Dendritic cell treated with granulocyte-macrophage colony-stimulating factor and Interleukin-4, amounts not matched to agents 40 ng/mL and 50 ng/mL, for 4 days (primary cell): ENCODE measurements around the gene FAM83F.

ENCODE experiments used
- H3K27ac Mint-ChIP-seq: one replicate; pipeline ENCODE4 v1.8.0; 2022; ENCODE audit warnings: mild to moderate bottlenecking, mixed read lengths
- H3K27me3 Mint-ChIP-seq: one replicate; pipeline ENCODE4 v1.8.0; 2022; ENCODE audit warnings: mild to moderate bottlenecking, mixed read lengths
- H3K36me3 Mint-ChIP-seq: one replicate; pipeline ENCODE4 v1.8.0; 2022; ENCODE audit warnings: low read depth, mixed read lengths
- H3K4me1 Mint-ChIP-seq: one replicate; pipeline ENCODE4 v1.8.0; 2022; ENCODE audit warnings: low read depth, mixed read lengths
- H3K4me3 Mint-ChIP-seq: one replicate; pipeline ENCODE4 v1.8.0; 2022; ENCODE audit warnings: mild to moderate bottlenecking, moderate library complexity, mixed read lengths
- H3K9me3 Mint-ChIP-seq: one replicate; pipeline ENCODE4 v1.8.0; 2022; ENCODE audit warnings: mixed read lengths
- intact Hi-C: fragments of 100-400 bp; cut with micrococcal nuclease; formaldehyde crosslinking; loops from one replicate; pipeline ENCODE4 v1.15.0; 2022

The FAM83F gene

DNA sequence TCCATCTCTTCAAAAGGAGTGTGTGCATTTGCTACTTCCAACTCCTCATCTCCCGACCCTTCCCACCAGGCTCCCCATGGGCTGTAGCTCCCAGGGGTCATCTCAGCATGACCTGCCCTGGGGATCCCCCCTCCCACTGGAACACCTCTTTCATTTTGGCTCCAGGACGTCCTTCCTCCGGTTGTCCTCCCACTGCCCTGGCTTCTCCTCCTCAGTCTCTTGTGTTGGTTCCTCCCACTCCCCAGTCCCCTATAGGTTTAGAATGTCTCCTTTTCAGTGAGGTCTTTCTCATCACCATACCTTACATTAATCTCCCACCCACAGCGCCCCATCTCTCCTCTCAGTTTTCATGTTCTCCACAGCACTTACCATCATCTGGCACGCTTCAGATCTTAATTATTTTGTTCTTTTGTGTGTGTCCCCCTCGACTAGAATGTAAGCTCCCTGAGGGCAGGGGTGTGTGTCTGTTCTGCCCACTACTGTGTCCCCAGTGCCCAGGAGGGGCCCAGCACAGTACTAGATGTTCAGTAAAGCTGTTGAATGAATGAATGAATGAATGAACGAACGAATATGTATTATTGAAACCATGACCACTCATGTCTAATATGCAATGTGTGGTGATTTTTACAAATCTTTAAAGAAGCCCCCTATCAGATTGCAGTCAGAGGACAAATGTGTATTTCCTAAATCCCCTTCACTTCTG, 36.6 kb upstream of the FAM83F start:
- H3K9me3 Mint-ChIP-seq = no peaks in the 10 kb centered on the region
- intact Hi-C loops = no loop called here
- peaks cover 88% of the 10 kb centered on the region for H3K27me3 Mint-ChIP-seq
- no peak overlapping the region for H3K27ac Mint-ChIP-seq
- H3K4me1 Mint-ChIP-seq = peaks cover 57% of the 10 kb centered on the region
- no peak overlapping the region for H3K4me3 Mint-ChIP-seq
- no peaks in the 10 kb centered on the region for H3K36me3 Mint-ChIP-seq

DNA sequence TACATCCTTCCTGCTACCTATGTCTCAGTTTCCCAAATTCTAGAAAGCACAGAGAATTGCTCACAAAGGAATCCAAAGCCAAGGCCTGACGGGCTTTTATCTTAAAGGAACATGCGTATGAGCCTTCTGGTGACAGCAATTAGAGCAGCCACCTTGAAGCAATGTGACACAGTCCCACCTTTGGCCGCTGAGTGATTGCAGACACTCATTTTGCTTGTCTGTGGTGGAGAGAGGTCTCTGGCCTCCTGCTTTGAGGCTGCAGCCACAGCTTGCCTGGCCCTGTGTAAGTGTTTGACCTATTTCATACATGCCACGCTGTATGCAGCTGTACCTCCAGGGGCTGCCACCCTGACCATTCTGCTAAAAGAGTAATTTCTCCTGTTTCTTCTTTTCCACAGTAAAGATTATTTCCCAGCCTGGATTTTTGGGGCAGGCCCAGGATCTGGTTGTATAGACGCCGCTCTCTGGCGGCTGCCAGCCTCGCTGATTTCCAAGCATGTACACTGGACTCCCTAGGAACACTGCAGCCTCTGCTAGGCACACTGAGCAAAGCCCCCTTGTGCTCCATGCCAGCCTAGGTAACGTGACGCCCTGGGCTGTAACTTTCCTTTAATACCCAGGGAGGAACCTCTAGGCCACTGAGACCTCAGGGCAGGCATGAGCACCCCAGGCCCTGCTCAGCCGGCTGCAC, 35.7 kb upstream of the FAM83F start:
- intact Hi-C loops = no loop called here
- Mint-ChIP-seq H3K27me3 (peaks cover 88% of the 10 kb centered on the region), H3K9me3 (no peaks in the 10 kb centered on the region), H3K36me3 (no peaks in the 10 kb centered on the region), H3K4me1 (peaks cover 57% of the 10 kb centered on the region), H3K27ac (no peak overlapping the region), H3K4me3 (no peak overlapping the region)

DNA sequence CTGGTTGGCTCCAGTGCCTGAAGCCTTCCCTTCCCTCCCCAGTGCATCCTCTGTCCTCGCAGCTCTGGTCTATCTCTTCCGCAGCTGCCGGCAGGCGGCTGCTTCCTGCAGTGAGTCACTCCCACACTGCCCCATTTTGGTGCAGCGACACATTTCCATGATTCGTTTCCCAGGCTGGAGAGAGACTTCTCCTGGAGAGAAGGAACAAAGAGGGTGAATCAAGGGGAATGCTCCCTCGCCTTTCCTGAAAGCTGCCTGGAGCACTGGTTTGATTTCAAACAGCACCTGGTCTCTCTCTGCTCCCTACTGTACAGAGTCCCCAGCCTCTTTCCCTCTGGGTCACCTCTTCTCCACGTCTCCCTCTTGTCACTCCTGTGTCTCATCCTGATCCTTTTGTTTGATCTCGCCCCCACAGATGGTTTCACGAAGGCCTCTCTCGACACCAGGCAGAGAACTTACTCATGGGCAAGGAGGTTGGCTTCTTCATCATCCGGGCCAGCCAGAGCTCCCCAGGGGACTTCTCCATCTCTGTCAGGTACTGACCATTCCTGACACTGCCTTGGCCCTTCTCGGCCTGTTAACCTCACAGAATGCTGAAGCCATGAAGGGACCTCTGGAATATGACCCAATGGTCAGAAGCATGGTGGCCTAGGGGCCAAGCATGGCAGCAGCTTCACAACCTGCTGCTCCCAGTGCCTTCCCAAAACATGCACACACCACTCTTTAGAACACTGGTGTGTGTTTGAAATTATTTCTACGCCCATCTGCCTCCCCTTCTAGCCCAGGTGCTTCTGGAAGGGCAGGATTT, 34.9 kb upstream of the FAM83F start, which contains the start of gene TMA7B:
TSS of gene TMA7B (plus strand) at position 758 of the 808 bp plus-strand sequence. CDS start 3,978 bp downstream, outside the sequence.
- intact Hi-C loops = no loop called here
- Mint-ChIP-seq H3K9me3 (no peaks in the 10 kb centered on the region), H3K27ac (no peak within 1 kb of the TSS), H3K4me3 (no peak within 1 kb of the TSS), H3K36me3 (no peaks in the 10 kb centered on the region), H3K4me1 (peaks cover 57% of the 10 kb centered on the region), H3K27me3 (peaks cover 89% of the 10 kb centered on the region)

DNA sequence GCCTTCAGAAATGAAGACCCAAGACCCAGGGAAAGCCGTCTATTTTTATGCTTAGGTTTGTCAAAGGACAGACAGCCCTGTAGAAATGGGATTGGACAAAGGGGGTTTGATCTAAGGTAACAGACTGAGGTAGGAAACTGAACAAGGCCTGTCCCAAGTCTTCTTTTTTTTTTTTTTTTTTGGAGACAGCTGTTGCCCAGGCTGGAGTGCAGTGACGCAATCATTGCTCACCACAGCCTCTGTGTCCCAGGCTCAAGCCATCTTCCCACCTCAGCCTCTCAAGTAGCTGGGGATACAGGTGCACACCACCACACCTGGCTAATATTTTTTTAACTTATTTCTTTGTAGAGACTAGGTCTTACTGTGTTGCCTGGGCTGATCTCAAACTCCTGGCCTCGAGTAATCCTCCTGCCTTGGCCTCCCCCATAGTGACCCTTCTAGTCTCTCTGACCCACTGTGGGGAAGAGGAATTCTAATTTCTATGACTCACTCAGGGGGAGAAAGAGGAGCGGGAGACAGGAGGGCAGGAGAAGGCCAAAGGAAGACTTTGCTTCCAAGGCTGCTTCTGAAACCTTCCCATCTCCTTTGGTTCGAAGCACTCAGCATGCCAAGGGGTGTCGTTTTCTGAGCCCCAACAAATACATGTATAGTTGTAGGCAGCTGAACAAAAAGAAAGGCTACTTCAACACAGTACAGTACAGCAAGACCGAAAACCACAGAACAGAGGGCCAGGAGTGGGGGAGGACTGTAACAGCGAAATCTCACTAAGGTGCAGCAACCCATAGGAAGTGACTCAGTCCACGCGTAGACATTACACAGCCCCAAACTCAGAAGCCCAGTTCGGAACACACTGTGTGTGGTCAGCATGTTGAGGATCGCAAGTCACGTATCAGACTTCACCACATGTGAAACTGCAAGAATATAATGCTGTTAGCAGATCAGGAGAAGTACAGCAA, 33.7 kb upstream of the FAM83F start:
- Mint-ChIP-seq H3K36me3 (no peaks in the 10 kb centered on the region), H3K4me1 (peaks cover 51% of the 10 kb centered on the region)

DNA sequence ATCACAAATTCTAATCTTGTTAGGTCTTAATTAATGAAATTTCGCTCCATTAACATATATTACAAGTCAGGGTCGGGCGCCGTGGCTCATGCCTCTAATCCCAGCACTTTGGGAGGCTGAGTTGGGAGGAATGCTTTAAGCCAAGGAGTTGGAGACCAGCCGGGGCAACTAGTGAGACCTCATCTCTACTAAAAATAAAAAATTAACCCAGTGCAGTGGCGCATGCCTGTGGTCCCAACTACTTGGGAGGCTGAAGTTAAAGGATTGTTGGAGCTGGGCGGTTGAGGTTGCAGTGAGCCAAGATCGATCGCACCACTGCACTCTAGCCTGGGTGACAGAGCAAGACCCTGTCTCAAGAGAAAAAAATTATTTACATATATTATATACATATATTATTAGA, 32.7 kb upstream of the FAM83F start:
- Mint-ChIP-seq H3K9me3 (no peaks in the 10 kb centered on the region), H3K27ac (no peak overlapping the region), H3K4me1 (peaks cover 46% of the 10 kb centered on the region), H3K36me3 (no peaks in the 10 kb centered on the region), H3K27me3 (peaks cover 96% of the 10 kb centered on the region), H3K4me3 (no peak overlapping the region)
- intact Hi-C loops = no loop called here

More for the DNA sequence above, 33.7 kb upstream of the FAM83F start:
- Mint-ChIP-seq H3K4me3 (no peak overlapping the region), H3K27me3 (peaks cover 89% of the 10 kb centered on the region), H3K27ac (no peak overlapping the region), H3K9me3 (no peaks in the 10 kb centered on the region)
- intact Hi-C loops = no loop called here

DNA sequence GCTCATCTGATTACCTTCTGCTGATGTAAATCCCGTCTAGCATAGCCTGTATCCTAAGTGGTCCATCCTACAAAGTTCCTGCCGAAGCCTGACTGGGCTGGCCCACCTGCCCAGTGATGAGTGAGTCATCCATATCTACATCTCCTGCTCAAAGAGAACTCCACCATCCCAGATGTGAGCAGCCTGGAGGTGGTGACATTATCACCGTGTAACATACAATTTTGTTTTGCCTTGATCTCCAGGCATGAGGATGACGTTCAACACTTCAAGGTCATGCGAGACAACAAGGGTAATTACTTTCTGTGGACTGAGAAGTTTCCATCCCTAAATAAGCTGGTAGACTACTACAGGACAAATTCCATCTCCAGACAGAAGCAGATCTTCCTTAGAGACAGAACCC, 29.0 kb upstream of the FAM83F start:
- intact Hi-C loops = no loop called here
- peaks cover 16% of the 10 kb centered on the region for H3K4me1 Mint-ChIP-seq
- peaks cover 97% of the 10 kb centered on the region for H3K27me3 Mint-ChIP-seq
- H3K9me3 Mint-ChIP-seq = no peaks in the 10 kb centered on the region
- no peak overlapping the region for H3K27ac Mint-ChIP-seq
- no peaks in the 10 kb centered on the region for H3K36me3 Mint-ChIP-seq
- no peak overlapping the region for H3K4me3 Mint-ChIP-seq

DNA sequence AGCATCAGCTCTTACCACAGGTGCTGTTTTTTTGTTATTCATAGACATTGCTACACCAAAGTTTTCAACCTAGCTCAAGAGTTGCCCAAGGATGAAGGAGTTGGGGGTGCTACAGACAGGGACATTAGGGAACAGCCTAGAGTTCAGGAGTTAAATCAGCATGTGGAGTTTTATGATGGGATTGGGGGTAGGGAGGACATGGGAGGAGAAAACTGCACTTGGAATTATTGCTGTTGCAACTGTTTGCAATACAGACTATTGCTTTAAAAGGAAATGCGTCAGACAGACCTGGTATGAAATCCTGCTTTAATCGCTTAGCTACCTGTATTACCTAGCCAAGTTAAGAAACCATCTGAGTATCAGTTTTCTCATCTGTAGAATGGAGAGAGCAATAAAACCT, 28.3 kb upstream of the FAM83F start:
- Mint-ChIP-seq H3K27ac (no peak overlapping the region), H3K9me3 (no peaks in the 10 kb centered on the region), H3K36me3 (no peaks in the 10 kb centered on the region), H3K4me3 (no peak overlapping the region), H3K4me1 (peaks cover 9% of the 10 kb centered on the region), H3K27me3 (peaks cover 96% of the 10 kb centered on the region)
- intact Hi-C loops = no loop called here

DNA sequence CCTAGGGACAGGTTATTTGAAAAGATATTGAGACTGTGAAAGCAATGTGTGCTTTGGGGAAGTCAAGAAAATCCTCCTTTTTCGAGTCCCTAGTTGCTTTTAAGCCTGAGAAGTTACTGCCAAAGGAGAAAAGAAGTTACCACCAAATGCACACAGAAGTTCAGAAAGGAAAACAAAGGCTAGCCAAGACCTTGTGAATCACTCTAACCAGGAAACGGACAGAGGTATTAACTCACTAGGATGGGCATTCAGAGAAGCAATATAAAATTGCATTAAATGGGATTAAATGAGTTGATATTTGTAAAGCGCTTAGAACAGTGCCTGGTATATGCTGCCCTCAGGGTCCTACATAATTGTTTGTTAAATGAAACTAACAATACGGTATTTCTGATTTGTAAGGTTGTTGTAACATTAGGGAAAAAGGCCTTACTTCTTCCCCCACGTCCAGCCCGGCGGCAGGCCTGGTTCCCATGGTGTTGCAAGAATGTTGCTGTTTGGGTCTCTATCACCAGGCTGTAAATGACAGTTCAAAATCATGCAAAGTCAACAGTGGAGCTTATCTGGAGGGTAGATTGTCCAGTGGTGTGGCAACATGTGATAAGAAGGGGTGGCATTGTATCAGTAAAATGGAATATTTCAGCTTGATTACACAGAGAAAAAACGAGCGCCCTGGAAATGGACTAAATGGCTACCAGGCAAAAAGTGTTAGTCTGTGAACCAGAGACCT, 27.5 kb upstream of the FAM83F start:
- intact Hi-C loops = no loop called here
- H3K27ac Mint-ChIP-seq = no peak overlapping the region
- no peaks in the 10 kb centered on the region for H3K36me3 Mint-ChIP-seq
- no peak overlapping the region for H3K4me3 Mint-ChIP-seq
- H3K27me3 Mint-ChIP-seq = peaks cover 96% of the 10 kb centered on the region
- no peaks in the 10 kb centered on the region for H3K9me3 Mint-ChIP-seq
- H3K4me1 Mint-ChIP-seq = peaks cover 5% of the 10 kb centered on the region

DNA sequence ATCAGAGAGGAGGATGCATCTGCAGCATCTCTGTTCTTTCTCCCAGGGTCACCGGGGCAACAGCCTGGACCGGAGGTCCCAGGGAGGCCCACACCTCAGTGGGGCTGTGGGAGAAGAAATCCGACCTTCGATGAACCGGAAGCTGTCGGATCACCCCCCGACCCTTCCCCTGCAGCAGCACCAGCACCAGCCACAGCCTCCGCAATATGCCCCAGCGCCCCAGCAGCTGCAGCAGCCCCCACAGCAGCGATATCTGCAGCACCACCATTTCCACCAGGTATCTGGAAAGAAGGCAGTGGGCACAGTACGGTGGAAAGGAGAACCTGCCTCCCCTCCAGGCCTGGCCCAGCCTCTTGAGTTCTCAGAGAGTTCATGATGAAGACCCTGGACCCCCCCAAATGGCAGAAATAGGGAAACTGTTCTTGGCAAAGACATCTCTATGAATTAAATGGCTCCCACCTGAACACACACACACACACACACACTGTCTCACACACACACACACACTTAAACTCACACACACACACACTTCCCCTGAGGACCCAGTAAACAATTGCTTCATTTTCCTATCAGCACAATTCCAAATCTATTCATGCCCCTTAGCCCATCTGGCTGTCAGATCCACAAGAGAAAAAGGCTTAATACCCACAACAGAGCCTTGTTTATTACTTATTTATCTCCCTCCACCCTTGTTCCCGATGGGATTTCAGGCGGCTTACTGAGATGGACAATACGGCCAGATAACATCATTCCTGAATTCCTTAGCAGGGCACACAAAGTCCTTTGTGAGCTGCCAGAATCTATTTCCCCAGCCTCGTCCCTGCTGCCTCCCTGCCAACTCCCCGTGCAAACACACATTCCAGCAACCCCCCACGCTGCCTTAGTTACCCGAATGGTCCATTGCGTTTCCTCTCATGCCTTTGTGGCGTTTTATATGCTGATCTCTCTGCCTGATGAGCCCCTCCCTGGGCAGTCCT, 26.5 kb upstream of the FAM83F start:
- no peak overlapping the region for H3K27ac Mint-ChIP-seq
- no peak overlapping the region for H3K4me3 Mint-ChIP-seq
- no peaks in the 10 kb centered on the region for H3K36me3 Mint-ChIP-seq
- peaks cover 5% of the 10 kb centered on the region for H3K4me1 Mint-ChIP-seq
- intact Hi-C loops = no loop called here
- no peaks in the 10 kb centered on the region for H3K9me3 Mint-ChIP-seq
- peaks cover 97% of the 10 kb centered on the region for H3K27me3 Mint-ChIP-seq

DNA sequence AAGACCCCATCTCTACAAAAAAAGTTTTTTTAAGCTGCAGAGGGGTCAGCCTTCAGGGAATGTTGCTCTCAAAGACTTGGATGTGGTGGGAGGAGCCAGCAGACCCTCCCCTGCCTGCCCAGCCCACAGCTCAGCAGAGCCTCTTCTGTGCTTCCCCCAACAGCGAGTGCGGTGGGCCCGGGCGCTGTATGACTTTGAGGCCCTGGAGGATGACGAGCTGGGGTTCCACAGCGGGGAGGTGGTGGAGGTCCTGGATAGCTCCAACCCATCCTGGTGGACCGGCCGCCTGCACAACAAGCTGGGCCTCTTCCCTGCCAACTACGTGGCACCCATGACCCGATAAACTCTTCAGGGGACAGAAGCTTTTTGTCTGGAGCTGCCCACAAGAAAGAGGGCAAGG, 24.0 kb upstream of the FAM83F start:
- no peaks in the 10 kb centered on the region for H3K36me3 Mint-ChIP-seq
- H3K27ac Mint-ChIP-seq = no peak overlapping the region
- peaks cover 5% of the 10 kb centered on the region for H3K4me1 Mint-ChIP-seq
- no peak overlapping the region for H3K4me3 Mint-ChIP-seq
- peaks cover 95% of the 10 kb centered on the region for H3K27me3 Mint-ChIP-seq
- no peaks in the 10 kb centered on the region for H3K9me3 Mint-ChIP-seq
- intact Hi-C loops = no loop called here

DNA sequence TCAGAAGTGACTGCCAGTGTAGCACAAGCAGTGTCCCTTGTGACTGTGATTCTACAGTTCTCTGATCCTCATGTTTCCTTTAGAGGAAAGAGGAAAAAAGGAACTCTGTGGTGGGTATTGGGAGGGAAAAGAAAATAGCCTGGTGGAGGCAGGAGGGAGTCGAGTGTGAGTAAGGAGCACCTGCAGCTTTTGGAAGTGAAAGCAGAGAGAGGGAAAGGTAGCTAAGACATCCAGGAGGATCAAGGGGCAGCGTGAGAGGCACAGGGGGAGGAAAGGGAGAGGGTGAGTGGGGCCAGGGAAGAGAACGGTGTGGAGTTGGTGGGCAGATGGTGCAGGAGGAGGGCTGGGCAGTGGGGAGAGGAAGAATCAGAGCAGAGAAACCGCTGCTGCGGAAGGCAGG, 22.1 kb upstream of the FAM83F start:
- Mint-ChIP-seq H3K9me3 (no peaks in the 10 kb centered on the region), H3K4me3 (no peak overlapping the region), H3K27ac (no peak overlapping the region), H3K27me3 (peaks cover 96% of the 10 kb centered on the region), H3K4me1 (no peaks in the 10 kb centered on the region), H3K36me3 (no peaks in the 10 kb centered on the region)
- intact Hi-C loops = no loop called here

DNA sequence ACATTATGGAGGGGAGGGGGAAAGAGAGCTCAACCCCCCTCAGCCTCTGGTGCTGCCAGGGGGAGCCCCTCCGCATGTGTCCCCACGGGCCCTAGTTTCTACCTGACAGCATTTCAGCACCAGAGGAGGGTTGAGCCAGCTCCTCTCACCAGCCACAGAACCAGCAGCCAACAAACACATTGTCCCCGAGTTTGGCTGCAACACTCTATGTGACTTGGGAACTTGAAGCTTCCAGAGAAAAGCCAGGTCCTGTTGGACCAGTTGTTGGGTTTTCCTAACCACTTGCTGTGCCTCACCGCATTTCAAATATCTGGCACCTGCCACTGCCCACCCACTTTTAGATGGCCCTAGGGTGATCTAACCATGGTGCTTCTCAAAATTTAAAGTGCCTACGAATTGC, 21.1 kb upstream of the FAM83F start:
- Mint-ChIP-seq H3K27ac (no peak overlapping the region), H3K4me1 (no peaks in the 10 kb centered on the region), H3K36me3 (no peaks in the 10 kb centered on the region), H3K27me3 (peaks cover 93% of the 10 kb centered on the region), H3K4me3 (no peak overlapping the region), H3K9me3 (no peaks in the 10 kb centered on the region)
- intact Hi-C loops = no loop called here
